A673 (cell line): Measurements from ENCODE around the gene SURF6.

ENCODE experiments used
- CTCF ChIP-seq: fragments of 300-800, 200-600 bp; sonication (generic); conservative IDR thresholded peaks from 2 replicates; pipeline ENCODE4 v1.5.1; 2017; ENCODE audit warnings: low read depth, mild to moderate bottlenecking, antibody characterized with exemption, low read length, moderate library complexity, mixed read lengths
- EZH2 ChIP-seq: fragments of 200-600 bp; sonication (generic); IDR thresholded peaks from 2 replicates; pipeline ENCODE4 v1.6.1; 2017; ENCODE audit warnings: borderline replicate concordance, low read depth, mild to moderate bottlenecking, mixed read lengths, antibody characterized with exemption, low read length; ENCODE audit not compliant: poor library complexity, severe bottlenecking

GRCh38 chr9:133377721-133378216 lies 41.8 kb upstream of the SURF6 start:
- no peak for TF ChIP-seq CTCF
- no peak for TF ChIP-seq EZH2
